Breast epithelium (tissue), 4 donors: ENCODE results near the gene FAM204A. TPM values are rescaled to one million over a fixed set of nuclear protein-coding genes. Genes with fewer than 3 reads are reported as not detected.

Experiments
- DNase-seq, 2 donors: peaks; one replicate each; pipeline ENCODE4 v3.0.0-alpha.2; 2019; ENCODE audit warnings: low spot score in 2 of 2
- H3K27ac ChIP-seq, 2 donors: fragments of 200-600 bp; sonication (generic) in 1 of 2; one replicate each; pipeline ENCODE4 v1.5.1; 2016 to 2019; ENCODE audit warnings: mild to moderate bottlenecking in 1 of 2
- H3K27me3 ChIP-seq, 2 donors: fragments of 200-600 bp; sonication (generic) in 1 of 2; one replicate each; pipeline versions ENCODE4 v1.5.1 to v1.6.0; 2017 to 2019; ENCODE audit warnings: control low read depth in 1 of 2, mild to moderate bottlenecking in 1 of 2
- H3K36me3 ChIP-seq: fragments of 200-600 bp; one replicate; pipeline ENCODE4 v1.5.1; 2019
- H3K4me1 ChIP-seq, 2 donors: fragments of 200-600 bp; sonication (generic); one replicate each; pipeline ENCODE4 v1.5.1; 2016 to 2019; ENCODE audit warnings: control low read depth in 1 of 2
- H3K4me3 ChIP-seq, 3 donors: fragments of 200-600 bp; sonication (generic); 1 replicate in 2 of 3; 2 replicates in 1 of 3; pipeline ENCODE4 v1.5.1; 2016 to 2019; ENCODE audit warnings: mild to moderate bottlenecking in 3 of 3, moderate library complexity in 2 of 3
- H3K9me3 ChIP-seq, 2 donors: fragments of 200-600 bp; sonication (generic) in 1 of 2; one replicate each; pipeline ENCODE4 v1.5.1; 2016 to 2019; ENCODE audit warnings: control low read depth in 1 of 2
- POLR2A ChIP-seq: fragments of 450-650 bp; IDR thresholded peaks from one replicate; pipeline ENCODE4 v1.6.1; 2016; ENCODE audit warnings: antibody characterized with exemption, mild to moderate bottlenecking, moderate library complexity
- POLR2AphosphoS5 ChIP-seq, 3 donors: sonication (generic); formaldehyde crosslinking; IDR thresholded peaks; one replicate each; pipeline ENCODE4 v1.6.1; 2017; ENCODE audit warnings: antibody characterized with exemption in 3 of 3
- intact Hi-C: fragments of 100-400 bp; cut with DNase I; formaldehyde crosslinking; loops from one replicate; pipeline ENCODE4 v1.15.1; 2023; ENCODE audit warnings: low total_unique reads
- total RNA-seq, 3 donors: library from RNA; depleted of rRNA; stranded (reverse); fragments of >200 nt; gene quantifications; one replicate each; pipeline ENCODE4 v1.1.0, GENCODE V29; 2016
- TF ChIP-seq, protein P1 (sequence below), 3 donors: fragments of 450-650 bp; IDR thresholded peaks; one replicate each; pipeline ENCODE4 v1.5.1; 2016 to 2017; ENCODE audit warnings: antibody characterized with exemption in 3 of 3, mild to moderate bottlenecking in 3 of 3, moderate library complexity in 3 of 3

FAM204A gene
- total RNA-seq, 3 donors from 2014 or later: 28.2 to 71.4 (median 59.6) TPM

DNA sequence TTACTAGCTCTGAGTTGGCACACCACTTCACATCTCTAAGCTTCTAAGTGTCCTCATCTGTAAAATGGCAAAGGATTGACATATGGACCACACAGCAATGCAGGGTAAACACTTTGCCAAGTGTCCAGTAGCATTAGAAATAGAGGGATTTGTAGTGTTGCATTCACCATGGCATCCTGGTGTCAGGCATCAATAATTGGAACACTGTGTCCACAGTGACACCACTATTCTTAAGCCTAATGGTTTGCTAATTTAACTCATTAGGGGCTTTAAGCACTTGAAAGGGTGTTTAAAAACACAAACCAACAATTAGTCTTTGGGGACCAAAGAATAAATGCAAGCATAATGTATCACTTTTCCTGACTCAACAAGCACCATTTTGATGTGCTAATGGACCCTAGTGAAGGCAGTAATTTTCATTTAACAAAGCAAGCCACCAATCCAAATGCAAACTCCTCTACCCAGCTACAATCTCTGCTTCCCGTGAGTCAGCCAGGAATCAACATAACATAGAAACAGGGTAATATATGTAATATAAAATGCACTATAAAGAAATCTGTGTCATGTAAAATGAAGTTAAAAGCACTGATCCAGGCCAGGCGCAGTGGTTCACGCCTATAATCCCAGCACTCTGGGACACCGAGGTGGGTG, 75.9 kb downstream of the FAM204A start:
- Histone ChIP-seq H3K27ac (no peak overlapping the region), H3K4me1 (no peaks in the 10 kb centered on the region)

DNA sequence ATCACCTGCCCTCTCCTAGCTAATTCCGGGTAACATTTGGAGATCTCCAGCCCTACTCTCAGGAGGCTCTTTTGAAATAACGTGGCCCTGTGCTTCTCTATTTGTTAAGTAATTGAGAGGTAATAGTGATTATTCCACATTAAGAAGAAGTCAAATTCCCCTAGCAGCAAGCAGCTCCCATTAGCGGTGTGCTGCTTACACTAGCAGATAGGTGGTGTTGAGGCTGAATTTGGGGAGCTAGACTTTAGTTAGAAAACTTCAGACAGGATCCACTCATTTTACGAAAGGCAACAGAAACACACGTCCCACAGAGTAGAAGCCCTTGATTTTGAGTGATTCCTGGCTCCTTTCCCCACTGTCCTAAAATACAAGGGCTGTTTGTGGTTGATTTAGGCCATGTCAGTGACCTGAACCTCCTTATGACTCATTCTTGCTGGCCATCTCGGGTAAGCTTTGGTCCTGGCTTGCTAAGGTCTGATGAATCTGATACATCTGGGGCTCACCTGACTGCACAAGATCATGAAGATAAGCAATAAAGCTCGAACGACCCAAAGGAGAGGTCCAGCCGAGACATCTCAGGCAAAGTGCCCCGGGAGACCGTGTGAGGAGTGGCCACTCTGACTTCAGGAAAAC, 77.2 kb downstream of the FAM204A start:
- intact Hi-C loops: no loop called here

More for the DNA sequence above, 75.9 kb downstream of the FAM204A start:
- intact Hi-C loops: no loop called here
- no peak for DNase-seq
- TF ChIP-seq, protein P1, sequence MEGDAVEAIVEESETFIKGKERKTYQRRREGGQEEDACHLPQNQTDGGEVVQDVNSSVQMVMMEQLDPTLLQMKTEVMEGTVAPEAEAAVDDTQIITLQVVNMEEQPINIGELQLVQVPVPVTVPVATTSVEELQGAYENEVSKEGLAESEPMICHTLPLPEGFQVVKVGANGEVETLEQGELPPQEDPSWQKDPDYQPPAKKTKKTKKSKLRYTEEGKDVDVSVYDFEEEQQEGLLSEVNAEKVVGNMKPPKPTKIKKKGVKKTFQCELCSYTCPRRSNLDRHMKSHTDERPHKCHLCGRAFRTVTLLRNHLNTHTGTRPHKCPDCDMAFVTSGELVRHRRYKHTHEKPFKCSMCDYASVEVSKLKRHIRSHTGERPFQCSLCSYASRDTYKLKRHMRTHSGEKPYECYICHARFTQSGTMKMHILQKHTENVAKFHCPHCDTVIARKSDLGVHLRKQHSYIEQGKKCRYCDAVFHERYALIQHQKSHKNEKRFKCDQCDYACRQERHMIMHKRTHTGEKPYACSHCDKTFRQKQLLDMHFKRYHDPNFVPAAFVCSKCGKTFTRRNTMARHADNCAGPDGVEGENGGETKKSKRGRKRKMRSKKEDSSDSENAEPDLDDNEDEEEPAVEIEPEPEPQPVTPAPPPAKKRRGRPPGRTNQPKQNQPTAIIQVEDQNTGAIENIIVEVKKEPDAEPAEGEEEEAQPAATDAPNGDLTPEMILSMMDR (IDR thresholded peaks at IDR 0.05): no peak
- no peak for TF ChIP-seq POLR2A
- no peak for TF ChIP-seq POLR2AphosphoS5 (IDR thresholded peaks at IDR 0.05)
- Histone ChIP-seq H3K4me3 (no peak overlapping the region), H3K9me3 (no peaks in the 10 kb centered on the region), H3K27me3 (no peaks in the 10 kb centered on the region), H3K36me3 (no peaks in the 10 kb centered on the region)

DNA sequence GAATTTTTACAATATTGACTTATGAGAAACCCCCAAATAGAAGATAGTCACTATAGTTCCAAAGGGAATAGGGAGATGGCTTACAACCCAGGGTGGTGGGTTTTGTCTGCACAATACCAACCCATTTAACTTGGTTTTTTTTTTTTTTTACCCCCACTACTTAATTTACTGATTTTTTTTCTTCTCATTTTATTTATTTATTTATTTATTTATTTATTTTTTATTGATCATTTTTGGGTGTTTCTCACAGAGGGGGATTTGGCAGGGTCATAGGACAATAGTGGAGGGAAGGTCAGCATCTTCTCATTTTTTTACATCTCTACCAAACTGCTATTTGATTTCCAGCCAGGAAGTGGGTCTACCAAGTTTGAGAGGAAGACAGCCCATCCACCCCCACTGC, 77.9 kb downstream of the FAM204A start:
- intact Hi-C loops: no loop called here
- TF ChIP-seq POLR2AphosphoS5 (IDR thresholded peaks at IDR 0.05) (no peak), POLR2A (no peak)
- TF ChIP-seq, protein P1 (IDR thresholded peaks at IDR 0.05): no peak
- DNase-seq: no peak
- no peak overlapping the region for H3K27ac ChIP-seq
- H3K4me1 ChIP-seq: no peaks in the 10 kb centered on the region
- H3K4me3 ChIP-seq: no peak overlapping the region
- no peaks in the 10 kb centered on the region for H3K36me3 ChIP-seq
- no peaks in the 10 kb centered on the region for H3K9me3 ChIP-seq
- H3K27me3 ChIP-seq: no peaks in the 10 kb centered on the region

More for the DNA sequence above, 77.2 kb downstream of the FAM204A start:
- Histone ChIP-seq H3K4me3 (no peak overlapping the region), H3K36me3 (no peaks in the 10 kb centered on the region), H3K27me3 (no peaks in the 10 kb centered on the region), H3K4me1 (no peaks in the 10 kb centered on the region), H3K9me3 (no peaks in the 10 kb centered on the region), H3K27ac (no peak overlapping the region)
- no peak for TF ChIP-seq POLR2A
- TF ChIP-seq, protein P1 (IDR thresholded peaks at IDR 0.05): no peak
- no peak for TF ChIP-seq POLR2AphosphoS5 (IDR thresholded peaks at IDR 0.05)
- no peak for DNase-seq

DNA sequence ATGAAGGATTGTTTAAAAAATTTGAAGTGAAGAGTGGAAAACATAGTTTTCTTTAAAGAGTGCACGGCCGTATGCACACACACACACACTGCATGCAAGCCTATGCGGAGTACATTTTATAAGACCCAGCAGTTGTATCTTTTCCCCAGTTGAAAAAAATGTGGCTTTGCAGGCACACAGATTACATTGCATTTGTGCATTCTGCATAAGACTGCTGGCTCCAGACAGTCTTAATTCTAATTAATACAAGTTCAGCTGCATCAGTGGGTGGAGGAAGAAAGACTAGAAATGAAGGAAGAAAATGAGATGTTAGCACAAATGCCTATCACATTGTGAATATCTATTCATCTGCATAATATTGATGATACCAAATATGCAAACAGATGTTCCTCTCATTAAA, 79.6 kb downstream of the FAM204A start:
- no peak overlapping the region for H3K4me3 ChIP-seq
- no peaks in the 10 kb centered on the region for H3K36me3 ChIP-seq
- no peaks in the 10 kb centered on the region for H3K4me1 ChIP-seq
- intact Hi-C loops: no loop called here
- DNase-seq: no peak
- no peak overlapping the region for H3K27ac ChIP-seq
- TF ChIP-seq, protein P1 (IDR thresholded peaks at IDR 0.05): no peak
- TF ChIP-seq POLR2A (no peak), POLR2AphosphoS5 (IDR thresholded peaks at IDR 0.05) (no peak)
- H3K9me3 ChIP-seq: no peaks in the 10 kb centered on the region
- H3K27me3 ChIP-seq: no peaks in the 10 kb centered on the region

DNA sequence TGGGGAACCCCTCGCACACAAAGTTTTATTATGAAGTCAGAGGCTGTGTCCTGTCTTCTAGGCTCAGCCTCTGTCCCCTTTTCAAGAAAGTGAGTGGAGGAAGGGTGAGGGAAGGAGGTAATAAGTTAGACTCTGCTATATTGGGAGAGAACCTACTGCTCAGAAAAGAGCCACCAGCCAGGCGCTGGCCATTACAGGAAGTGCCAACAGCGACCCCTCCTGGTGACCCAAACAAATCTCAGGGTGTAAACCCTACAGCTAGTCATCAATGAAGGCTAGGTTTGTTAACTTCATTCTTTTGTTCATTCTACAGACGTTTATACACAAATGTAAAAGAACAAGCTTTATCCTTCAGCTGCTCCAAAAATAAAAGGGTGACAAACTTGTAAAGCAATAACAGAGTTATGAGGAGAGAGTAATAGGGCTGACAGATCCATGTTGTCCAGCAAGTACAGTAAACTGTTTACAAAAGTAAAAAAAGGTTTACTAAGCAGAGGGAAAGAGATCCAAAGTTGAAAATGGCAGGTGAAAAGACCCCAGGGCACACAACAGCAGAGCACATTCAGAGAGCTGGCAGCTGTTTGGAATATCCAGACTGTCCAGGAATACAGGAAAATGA, 82.7 kb downstream of the FAM204A start:
- intact Hi-C loops: no loop called here
- Histone ChIP-seq H3K9me3 (no peaks in the 10 kb centered on the region), H3K4me3 (no peak overlapping the region), H3K27ac (no peak overlapping the region), H3K4me1 (no peaks in the 10 kb centered on the region), H3K27me3 (no peaks in the 10 kb centered on the region), H3K36me3 (no peaks in the 10 kb centered on the region)
- DNase-seq: no peak
- TF ChIP-seq POLR2A: no peak
- TF ChIP-seq, protein P1 (IDR thresholded peaks at IDR 0.05): peak in 1 of 3 donors; percentile 16
